Measurements from ENCODE around the gene RPS6KA3. TPM values are rescaled to one million over a fixed set of nuclear protein-coding genes. Genes with fewer than 3 reads are reported as not detected.

Gene RPS6KA3
- total and polyA plus RNA-seq, 2 of the 8 experiments (the other 6 are each of a cell fraction or from before 2014, with no cell fraction given) = 7.1 to 13.0 TPM

- Histone ChIP-seq H3K79me2 (ENCODE audit: control insufficient read depth in 1 of 2, insufficient read depth in 2 of 2, low read length in 2 of 2) (peaks cover 3 to 36% of the 10 kb centered on the region in 2 experiments), H2BK15ac (ENCODE audit: low read length) (no peak overlapping the region), H3K27ac (ENCODE audit: low read depth, low read length) (no peak overlapping the region), H3K27me3 (replicated peaks in 1 of 4; ENCODE audit: control insufficient read depth in 3 of 4, extremely low read depth in 1 of 4, insufficient read depth in 3 of 4, low read length in 3 of 4) (no peaks in the 10 kb centered on the region), H3K4me2 (ENCODE audit: insufficient read depth in 1 of 2, low read depth in 2 of 2, low read length in 2 of 2) (no peak overlapping the region), H3K4me3 (ENCODE audit: extremely low read depth in 1 of 4, insufficient read depth in 2 of 4, low read depth in 3 of 4, low read length in 4 of 4) (no peak overlapping the region), H3K79me1 (ENCODE audit: low read depth, low read length) (no peaks in the 10 kb centered on the region), H3K23me2 (ENCODE audit: low read depth, low read length) (no peaks in the 10 kb centered on the region), H2BK5ac (ENCODE audit: low read depth, low read length) (no peak overlapping the region), H2AK5ac (ENCODE audit: low read depth, low read length) (no peak overlapping the region), H3K4ac (replicated peaks; ENCODE audit: insufficient read length, low read depth, low read length) (no peak overlapping the region), H3K14ac (ENCODE audit: insufficient read length) (no peak overlapping the region), H3K9me3 (ENCODE audit: insufficient read depth in 2 of 2, low read depth in 1 of 2, low read length in 1 of 2) (no peaks in the 10 kb centered on the region), H3K9ac (replicated peaks in 1 of 4; ENCODE audit: extremely low read depth in 1 of 4, low read depth in 3 of 4, low read length in 3 of 4) (no peak overlapping the region), H3K36me3 (ENCODE audit: control insufficient read depth in 2 of 4, insufficient read depth in 4 of 4, low read length in 3 of 4) (peaks cover 0 to 82% (median 23%) of the 10 kb centered on the region in 4 experiments; a peak in 7 of 8 replicates), H3K56ac (replicated peaks; ENCODE audit: insufficient read length, low read depth, low read length) (no peak overlapping the region), H3K18ac (ENCODE audit: extremely low read depth, low read length) (no peak overlapping the region), H2AFZ (ENCODE audit: low read length) (no peak overlapping the region), H4K8ac (ENCODE audit: extremely low read depth, insufficient read depth, low read length) (no peak overlapping the region), H2BK20ac (ENCODE audit: low read length) (no peak overlapping the region), H4K91ac (replicated peaks; ENCODE audit: insufficient read length, low read length) (no peak overlapping the region), H3K4me1 (replicated peaks in 1 of 4; ENCODE audit: control insufficient read depth in 3 of 4, insufficient read depth in 4 of 4, low read length in 3 of 4) (no peaks in the 10 kb centered on the region), H4K20me1 (replicated peaks in 1 of 2; ENCODE audit: control insufficient read depth in 1 of 2, insufficient read depth in 2 of 2, low read length in 2 of 2) (peaks cover 3 to 5% of the 10 kb centered on the region in 2 experiments), H2BK12ac (ENCODE audit: low read depth, low read length) (no peak overlapping the region), H2BK120ac (replicated peaks; ENCODE audit: low read depth, low read length) (no peak overlapping the region), H3K23ac (ENCODE audit: insufficient read length) (no peak overlapping the region), H4K5ac (ENCODE audit: insufficient read length, low read depth, low read length) (no peak overlapping the region)
- no peak for DNase-seq (ENCODE audit: low read depth in 1 of 2, low spot score in 2 of 2)
- ChIA-PET CTCF (ENCODE audit: partially characterized antibody) (no interaction called here), POLR2A (ENCODE audit: partially characterized antibody) (interaction anchor here (1.8 kb wide), 1 partner anchor 13 kb away, joined by 5 read pairs; no protein-coding TSS in a partner anchor)
- no peak for FAIRE-seq
- 98% methylated on average over 4 of the region's 5 CpGs; no CpG with 5 or more reads in 1 of the 2 experiments for WGBS, 2 experiments (ENCODE audit: extremely low coverage in 1 of 2, insufficient coverage in 1 of 2, insufficient read length in 1 of 2, insufficient replicate concordance in 2 of 2, low coverage in 1 of 2, low lambda C conversion rate in 2 of 2, missing lambda C conversion rate in 1 of 2)
- TF ChIP-seq HDAC6 (IDR thresholded peaks at IDR 0.05; ENCODE audit: low read depth, low read length) (no peak), MAFK (IDR thresholded peaks at IDR 0.05; ENCODE audit: low read depth, low read length) (no peak), POLR2A (IDR thresholded peaks at IDR 0.05; ENCODE audit: control extremely low read depth in 1 of 2, low read depth in 2 of 2, low read length in 2 of 2) (no peak), CBX5 (IDR thresholded peaks at IDR 0.05; ENCODE audit: low read depth, low read length) (no peak), CHD1 (IDR thresholded peaks at IDR 0.05; ENCODE audit: low read depth, low read length) (no peak), POU5F1 (IDR thresholded peaks at IDR 0.05; ENCODE audit: low read depth, low read length) (no peak), CREB1 (IDR thresholded peaks at IDR 0.05) (no peak), YY1 (IDR thresholded peaks at IDR 0.05; ENCODE audit: low read depth, low read length) (no peak), RBBP5 (IDR thresholded peaks at IDR 0.05; ENCODE audit: borderline replicate concordance, low read depth, low read length) (no peak)
Measured at GRCh38 chrX:20135944-20136343, 130.8 kb downstream of the RPS6KA3 start.
